Subcutaneous adipose tissue (tissue), 4 donors: Measurements from ENCODE around the gene RUVBL1. TPM values are rescaled to one million over a fixed set of nuclear protein-coding genes. Genes with fewer than 3 reads are reported as not detected.

Experiments
- CTCF ChIP-seq: fragments of 450-650 bp; IDR thresholded peaks from one replicate; pipeline ENCODE4 v1.5.1; 2016; ENCODE audit warnings: low read depth, mild to moderate bottlenecking, control low read depth, antibody characterized with exemption, moderate library complexity
- small RNA-seq: library from RNA; depleted of rRNA; stranded (forward); fragments of <200 nt; gene quantifications from one replicate; pipeline ENCODE3, GENCODE V24; 2016
- total RNA-seq, 4 donors: library from RNA; depleted of rRNA; stranded (reverse); fragments of >200 nt; gene quantifications; one replicate each; pipeline ENCODE4 v1.1.0, GENCODE V29; 2016

The RUVBL1 gene
- total RNA-seq, 4 donors from 2014 or later: 14.1 to 29.3 (median 17.1) TPM

- no peak for TF ChIP-seq CTCF
These were observed 87.5 kb downstream of the RUVBL1 start for GRCh38 chr3:128036119-128036518.

GRCh38 chr3:128033102-128033501, 90.5 kb downstream of the RUVBL1 start:
- no peak for TF ChIP-seq CTCF

Small RNAs within 50 kb of the gene (small RNA-seq; reads per million reads assigned to genes)
- gene RNU2-37P: not detected
- not detected for gene RNU6-823P

Other genes starting within 250 kb of the RUVBL1 start
- gene KBTBD12, start 208.6 kb downstream of the RUVBL1 start, total RNA-seq: 1 to 10 TPM in 1 of 4 donors, under 1 TPM in 1, not detected in 2; 0.68 to 1.5 TPM
- 100 to 1,000 TPM in 2 of 4 donors, 10 to 100 TPM in 2; 82.6 to 117 (median 95.2) TPM for gene SEC61A1, start 71.4 kb downstream of the RUVBL1 start, total RNA-seq
- 10 to 100 TPM; 13.7 to 26.9 (median 17.4) TPM for gene EEFSEC, start 29.7 kb upstream of the RUVBL1 start, total RNA-seq